ENCODE measurements around the gene FAM32A.

DNA sequence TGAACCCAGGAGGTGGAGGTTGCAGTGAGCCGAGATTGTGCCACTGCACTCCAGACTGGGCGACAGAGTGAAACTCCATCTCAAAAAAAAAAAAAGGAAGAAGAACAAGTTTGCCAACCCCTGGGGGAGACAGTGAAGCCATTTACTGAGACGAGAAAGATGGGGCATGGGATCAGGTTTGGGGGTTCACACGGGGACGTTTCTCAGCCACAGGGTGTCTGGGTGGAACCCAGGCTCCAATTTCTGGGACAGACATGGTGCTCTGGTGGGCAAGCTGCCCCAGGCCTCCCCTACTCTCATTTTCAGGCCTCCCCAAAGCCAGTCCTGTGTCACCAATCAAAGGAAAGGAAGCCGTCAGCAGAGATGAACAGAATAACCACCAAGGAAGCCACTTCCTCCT is 28.3 kb upstream of the FAM32A start:
- TF ChIP-seq CTCF (IDR thresholded peaks at IDR 0.05 in 8 of 11, conservative IDR thresholded peaks at IDR 0.05 in 3 of 11): no peak
- no peak for TF ChIP-seq POLR2A (IDR thresholded peaks at IDR 0.05)
- no peak for TF ChIP-seq POLR2AphosphoS5 (IDR thresholded peaks at IDR 0.05)

Data from spleen (tissue), 7 donors.